ENCODE results near the gene CCR9. TPM values are rescaled to one million over a fixed set of nuclear protein-coding genes. Genes with fewer than 3 reads are reported as not detected.

The CCR9 gene
- total and polyA plus RNA-seq, 2 experiments from 2014 or later: not detected

GRCh38 chr3:45938043-45938435, 51.7 kb downstream of the CCR9 start:
- Histone ChIP-seq H3K4me1 (ENCODE audit: insufficient read depth) (no peaks in the 10 kb centered on the region), H3K4me2 (no peak overlapping the region), H3F3A (replicated peaks; ENCODE audit: low read depth) (no peaks in the 10 kb centered on the region), H3K36me3 (ENCODE audit: insufficient read depth) (peaks cover 11% of the 10 kb centered on the region), H3K27me3 (ENCODE audit: insufficient read depth) (no peaks in the 10 kb centered on the region), H3K4me3 (no peak overlapping the region), H3K79me2 (replicated peaks; ENCODE audit: insufficient read depth) (no peaks in the 10 kb centered on the region), H3K27ac (ENCODE audit: low read depth) (no peak overlapping the region), H3K9me2 (ENCODE audit: insufficient read depth) (no peaks in the 10 kb centered on the region), H2AFZ (no peak overlapping the region), H4K20me1 (replicated peaks; ENCODE audit: insufficient read depth) (peaks cover 6% of the 10 kb centered on the region)
- DNase-seq (ENCODE audit: low spot score) (no peak), ATAC-seq (no peak)
- Mint-ChIP-seq H3K27me3 (ENCODE audit: insufficient read depth, low read depth, poor library complexity) (peaks cover 1% of the 10 kb centered on the region), H3K4me1 (peaks cover 17% of the 10 kb centered on the region), H3K36me3 (ENCODE audit: low read depth) (peaks cover 32% of the 10 kb centered on the region), H3K9me3 (no peaks in the 10 kb centered on the region; the same call in 2 of the 3 replicates), H3K4me3 (no peak overlapping the region), H3K27ac (no peak overlapping the region)
- TF ChIP-seq, protein P1, sequence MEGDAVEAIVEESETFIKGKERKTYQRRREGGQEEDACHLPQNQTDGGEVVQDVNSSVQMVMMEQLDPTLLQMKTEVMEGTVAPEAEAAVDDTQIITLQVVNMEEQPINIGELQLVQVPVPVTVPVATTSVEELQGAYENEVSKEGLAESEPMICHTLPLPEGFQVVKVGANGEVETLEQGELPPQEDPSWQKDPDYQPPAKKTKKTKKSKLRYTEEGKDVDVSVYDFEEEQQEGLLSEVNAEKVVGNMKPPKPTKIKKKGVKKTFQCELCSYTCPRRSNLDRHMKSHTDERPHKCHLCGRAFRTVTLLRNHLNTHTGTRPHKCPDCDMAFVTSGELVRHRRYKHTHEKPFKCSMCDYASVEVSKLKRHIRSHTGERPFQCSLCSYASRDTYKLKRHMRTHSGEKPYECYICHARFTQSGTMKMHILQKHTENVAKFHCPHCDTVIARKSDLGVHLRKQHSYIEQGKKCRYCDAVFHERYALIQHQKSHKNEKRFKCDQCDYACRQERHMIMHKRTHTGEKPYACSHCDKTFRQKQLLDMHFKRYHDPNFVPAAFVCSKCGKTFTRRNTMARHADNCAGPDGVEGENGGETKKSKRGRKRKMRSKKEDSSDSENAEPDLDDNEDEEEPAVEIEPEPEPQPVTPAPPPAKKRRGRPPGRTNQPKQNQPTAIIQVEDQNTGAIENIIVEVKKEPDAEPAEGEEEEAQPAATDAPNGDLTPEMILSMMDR (conservative IDR thresholded peaks at IDR 0.05; ENCODE audit: low read depth in 2 of 2): no peak
- no peak for TF ChIP-seq JUNB (IDR thresholded peaks at IDR 0.05; ENCODE audit: unreplicated experiment)
- TF ChIP-seq, protein P2, sequence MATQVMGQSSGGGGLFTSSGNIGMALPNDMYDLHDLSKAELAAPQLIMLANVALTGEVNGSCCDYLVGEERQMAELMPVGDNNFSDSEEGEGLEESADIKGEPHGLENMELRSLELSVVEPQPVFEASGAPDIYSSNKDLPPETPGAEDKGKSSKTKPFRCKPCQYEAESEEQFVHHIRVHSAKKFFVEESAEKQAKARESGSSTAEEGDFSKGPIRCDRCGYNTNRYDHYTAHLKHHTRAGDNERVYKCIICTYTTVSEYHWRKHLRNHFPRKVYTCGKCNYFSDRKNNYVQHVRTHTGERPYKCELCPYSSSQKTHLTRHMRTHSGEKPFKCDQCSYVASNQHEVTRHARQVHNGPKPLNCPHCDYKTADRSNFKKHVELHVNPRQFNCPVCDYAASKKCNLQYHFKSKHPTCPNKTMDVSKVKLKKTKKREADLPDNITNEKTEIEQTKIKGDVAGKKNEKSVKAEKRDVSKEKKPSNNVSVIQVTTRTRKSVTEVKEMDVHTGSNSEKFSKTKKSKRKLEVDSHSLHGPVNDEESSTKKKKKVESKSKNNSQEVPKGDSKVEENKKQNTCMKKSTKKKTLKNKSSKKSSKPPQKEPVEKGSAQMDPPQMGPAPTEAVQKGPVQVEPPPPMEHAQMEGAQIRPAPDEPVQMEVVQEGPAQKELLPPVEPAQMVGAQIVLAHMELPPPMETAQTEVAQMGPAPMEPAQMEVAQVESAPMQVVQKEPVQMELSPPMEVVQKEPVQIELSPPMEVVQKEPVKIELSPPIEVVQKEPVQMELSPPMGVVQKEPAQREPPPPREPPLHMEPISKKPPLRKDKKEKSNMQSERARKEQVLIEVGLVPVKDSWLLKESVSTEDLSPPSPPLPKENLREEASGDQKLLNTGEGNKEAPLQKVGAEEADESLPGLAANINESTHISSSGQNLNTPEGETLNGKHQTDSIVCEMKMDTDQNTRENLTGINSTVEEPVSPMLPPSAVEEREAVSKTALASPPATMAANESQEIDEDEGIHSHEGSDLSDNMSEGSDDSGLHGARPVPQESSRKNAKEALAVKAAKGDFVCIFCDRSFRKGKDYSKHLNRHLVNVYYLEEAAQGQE (IDR thresholded peaks at IDR 0.05; ENCODE audit: unreplicated experiment): no peak
- no peak for TF ChIP-seq EZH2 (IDR thresholded peaks at IDR 0.05; ENCODE audit: low read depth, unreplicated experiment)
- TF ChIP-seq NANOG (IDR thresholded peaks at IDR 0.05; ENCODE audit: borderline replicate concordance): no peak
- no peak for TF ChIP-seq CREB1 (CRISPR knock-in tag; IDR thresholded peaks at IDR 0.05; ENCODE audit: low read depth)
- TF ChIP-seq STAT1 (IDR thresholded peaks at IDR 0.05; ENCODE audit: unreplicated experiment): no peak
- no peak for TF ChIP-seq POLR2AphosphoS5 (IDR thresholded peaks at IDR 0.05; ENCODE audit: low read depth)
- no peak for TF ChIP-seq ZNF331 (CRISPR knock-in tag; IDR thresholded peaks at IDR 0.05; ENCODE audit: low read depth)
- TF ChIP-seq EZH2phosphoT487 (IDR thresholded peaks at IDR 0.05; ENCODE audit: unreplicated experiment): no peak
- no peak for TF ChIP-seq ZNF114 (CRISPR knock-in tag; IDR thresholded peaks at IDR 0.05)
- TF ChIP-seq, protein P3, sequence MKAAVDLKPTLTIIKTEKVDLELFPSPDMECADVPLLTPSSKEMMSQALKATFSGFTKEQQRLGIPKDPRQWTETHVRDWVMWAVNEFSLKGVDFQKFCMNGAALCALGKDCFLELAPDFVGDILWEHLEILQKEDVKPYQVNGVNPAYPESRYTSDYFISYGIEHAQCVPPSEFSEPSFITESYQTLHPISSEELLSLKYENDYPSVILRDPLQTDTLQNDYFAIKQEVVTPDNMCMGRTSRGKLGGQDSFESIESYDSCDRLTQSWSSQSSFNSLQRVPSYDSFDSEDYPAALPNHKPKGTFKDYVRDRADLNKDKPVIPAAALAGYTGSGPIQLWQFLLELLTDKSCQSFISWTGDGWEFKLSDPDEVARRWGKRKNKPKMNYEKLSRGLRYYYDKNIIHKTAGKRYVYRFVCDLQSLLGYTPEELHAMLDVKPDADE (IDR thresholded peaks at IDR 0.05): no peak
- TF ChIP-seq, protein P4, sequence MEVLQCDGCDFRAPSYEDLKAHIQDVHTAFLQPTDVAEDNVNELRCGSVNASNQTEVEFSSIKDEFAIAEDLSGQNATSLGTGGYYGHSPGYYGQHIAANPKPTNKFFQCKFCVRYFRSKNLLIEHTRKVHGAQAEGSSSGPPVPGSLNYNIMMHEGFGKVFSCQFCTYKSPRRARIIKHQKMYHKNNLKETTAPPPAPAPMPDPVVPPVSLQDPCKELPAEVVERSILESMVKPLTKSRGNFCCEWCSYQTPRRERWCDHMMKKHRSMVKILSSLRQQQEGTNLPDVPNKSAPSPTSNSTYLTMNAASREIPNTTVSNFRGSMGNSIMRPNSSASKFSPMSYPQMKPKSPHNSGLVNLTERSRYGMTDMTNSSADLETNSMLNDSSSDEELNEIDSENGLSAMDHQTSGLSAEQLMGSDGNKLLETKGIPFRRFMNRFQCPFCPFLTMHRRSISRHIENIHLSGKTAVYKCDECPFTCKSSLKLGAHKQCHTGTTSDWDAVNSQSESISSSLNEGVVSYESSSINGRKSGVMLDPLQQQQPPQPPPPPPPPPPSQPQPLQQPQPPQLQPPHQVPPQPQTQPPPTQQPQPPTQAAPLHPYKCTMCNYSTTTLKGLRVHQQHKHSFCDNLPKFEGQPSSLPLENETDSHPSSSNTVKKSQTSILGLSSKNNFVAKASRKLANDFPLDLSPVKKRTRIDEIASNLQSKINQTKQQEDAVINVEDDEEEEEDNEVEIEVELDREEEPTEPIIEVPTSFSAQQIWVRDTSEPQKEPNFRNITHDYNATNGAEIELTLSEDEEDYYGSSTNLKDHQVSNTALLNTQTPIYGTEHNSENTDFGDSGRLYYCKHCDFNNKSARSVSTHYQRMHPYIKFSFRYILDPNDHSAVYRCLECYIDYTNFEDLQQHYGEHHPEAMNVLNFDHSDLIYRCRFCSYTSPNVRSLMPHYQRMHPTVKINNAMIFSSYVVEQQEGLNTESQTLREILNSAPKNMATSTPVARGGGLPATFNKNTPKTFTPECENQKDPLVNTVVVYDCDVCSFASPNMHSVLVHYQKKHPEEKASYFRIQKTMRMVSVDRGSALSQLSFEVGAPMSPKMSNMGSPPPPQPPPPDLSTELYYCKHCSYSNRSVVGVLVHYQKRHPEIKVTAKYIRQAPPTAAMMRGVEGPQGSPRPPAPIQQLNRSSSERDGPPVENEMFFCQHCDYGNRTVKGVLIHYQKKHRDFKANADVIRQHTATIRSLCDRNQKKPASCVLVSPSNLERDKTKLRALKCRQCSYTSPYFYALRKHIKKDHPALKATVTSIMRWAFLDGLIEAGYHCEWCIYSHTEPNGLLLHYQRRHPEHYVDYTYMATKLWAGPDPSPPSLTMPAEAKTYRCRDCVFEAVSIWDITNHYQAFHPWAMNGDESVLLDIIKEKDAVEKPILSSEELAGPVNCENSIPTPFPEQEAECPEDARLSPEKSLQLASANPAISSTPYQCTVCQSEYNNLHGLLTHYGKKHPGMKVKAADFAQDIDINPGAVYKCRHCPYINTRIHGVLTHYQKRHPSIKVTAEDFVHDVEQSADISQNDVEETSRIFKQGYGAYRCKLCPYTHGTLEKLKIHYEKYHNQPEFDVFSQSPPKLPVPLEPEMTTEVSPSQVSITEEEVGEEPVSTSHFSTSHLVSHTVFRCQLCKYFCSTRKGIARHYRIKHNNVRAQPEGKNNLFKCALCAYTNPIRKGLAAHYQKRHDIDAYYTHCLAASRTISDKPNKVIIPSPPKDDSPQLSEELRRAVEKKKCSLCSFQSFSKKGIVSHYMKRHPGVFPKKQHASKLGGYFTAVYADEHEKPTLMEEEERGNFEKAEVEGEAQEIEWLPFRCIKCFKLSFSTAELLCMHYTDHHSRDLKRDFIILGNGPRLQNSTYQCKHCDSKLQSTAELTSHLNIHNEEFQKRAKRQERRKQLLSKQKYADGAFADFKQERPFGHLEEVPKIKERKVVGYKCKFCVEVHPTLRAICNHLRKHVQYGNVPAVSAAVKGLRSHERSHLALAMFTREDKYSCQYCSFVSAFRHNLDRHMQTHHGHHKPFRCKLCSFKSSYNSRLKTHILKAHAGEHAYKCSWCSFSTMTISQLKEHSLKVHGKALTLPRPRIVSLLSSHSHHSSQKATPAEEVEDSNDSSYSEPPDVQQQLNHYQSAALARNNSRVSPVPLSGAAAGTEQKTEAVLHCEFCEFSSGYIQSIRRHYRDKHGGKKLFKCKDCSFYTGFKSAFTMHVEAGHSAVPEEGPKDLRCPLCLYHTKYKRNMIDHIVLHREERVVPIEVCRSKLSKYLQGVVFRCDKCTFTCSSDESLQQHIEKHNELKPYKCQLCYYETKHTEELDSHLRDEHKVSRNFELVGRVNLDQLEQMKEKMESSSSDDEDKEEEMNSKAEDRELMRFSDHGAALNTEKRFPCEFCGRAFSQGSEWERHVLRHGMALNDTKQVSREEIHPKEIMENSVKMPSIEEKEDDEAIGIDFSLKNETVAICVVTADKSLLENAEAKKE (CRISPR knock-in tag; IDR thresholded peaks at IDR 0.05): no peak

Measured in GM23338 (cell line).